GM21529 (cell line): Measurements from ENCODE around the gene TMUB2.
A peak's percentile ranks its signal among the peaks of the same experiment; 100 is the strongest.
"Not testable (repeated sequence)": the region's sequence is repeated elsewhere in the genome, so short reads cannot be mapped to it uniquely, and the experiment has no call there.

ENCODE experiments used
- ATAC-seq: cut with Tn5 transposase; IDR thresholded peaks from one replicate; pipeline ENCODE4 v1.9.1; 2021; ENCODE audit not compliant: unreplicated experiment

TMUB2 gene

GRCh38 chr17:44186307-44187130 is at the start of gene TMUB2:
TMUB2 (plus strand) TSS chr17:44186972; CDS start chr17:44187709, 737 bp downstream.
- peak; percentile 81 for ATAC-seq

GRCh38 chr17:44137891-44138709 is 48.7 kb upstream of the TMUB2 start:
- ATAC-seq, result no peak

DNA sequence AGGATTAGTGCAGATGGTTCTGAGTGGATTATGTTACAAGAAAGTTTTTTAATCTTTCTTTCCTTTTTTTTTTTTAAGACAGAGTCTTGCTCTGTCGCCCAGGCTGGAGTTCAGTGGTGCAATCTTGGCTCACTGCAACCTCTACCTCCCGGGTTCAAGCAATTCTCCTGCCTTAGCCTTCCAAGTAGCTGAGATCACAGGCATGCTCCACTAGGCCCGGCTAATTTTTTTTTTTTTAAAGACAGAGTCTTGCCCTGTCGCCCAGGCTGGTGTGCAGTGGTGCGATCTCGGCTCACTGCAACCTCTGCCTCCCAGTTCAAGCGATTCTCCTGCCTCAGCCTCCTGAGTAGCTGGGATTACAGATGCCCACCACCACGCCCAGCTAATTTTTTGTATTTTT is 42.9 kb upstream of the TMUB2 start:
- ATAC-seq, result not testable (repeated sequence)

DNA sequence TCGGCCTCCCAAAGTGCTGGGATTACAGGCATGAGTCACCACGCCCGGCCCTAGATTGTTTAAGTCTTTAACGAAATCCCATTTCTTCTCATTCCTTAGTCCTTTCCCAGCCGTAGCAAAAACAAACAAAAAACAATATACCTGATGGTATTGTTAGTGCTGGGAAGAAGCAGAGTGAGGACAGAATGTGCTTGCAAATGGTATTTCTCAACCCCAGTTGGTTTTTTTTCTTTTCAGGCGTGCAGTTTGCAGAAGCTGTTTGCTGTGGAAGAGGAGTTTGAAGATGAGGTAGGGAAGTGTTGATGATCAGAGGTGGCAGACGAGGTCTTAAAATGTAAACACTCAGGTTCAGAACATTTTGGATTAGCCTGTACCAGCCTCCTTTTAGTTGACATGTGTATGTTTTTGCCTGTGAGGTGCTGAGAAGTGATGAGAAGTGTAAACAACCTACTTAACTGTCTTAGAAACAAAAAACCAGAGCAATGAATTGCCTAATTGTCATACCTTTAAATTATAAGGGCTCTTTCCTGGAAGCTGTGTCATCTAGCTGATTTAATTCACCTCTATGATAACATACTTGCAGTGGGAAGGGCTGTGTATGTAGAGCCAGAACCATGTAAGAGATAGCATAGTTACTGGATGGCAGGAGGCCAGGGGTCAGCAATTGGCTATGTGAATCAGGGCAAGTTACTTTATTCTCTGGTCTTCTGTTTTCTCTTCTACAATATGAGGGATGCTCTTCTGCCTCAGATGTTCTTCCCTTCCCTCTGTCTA is 41.6 kb upstream of the TMUB2 start:
- no peak for ATAC-seq

DNA sequence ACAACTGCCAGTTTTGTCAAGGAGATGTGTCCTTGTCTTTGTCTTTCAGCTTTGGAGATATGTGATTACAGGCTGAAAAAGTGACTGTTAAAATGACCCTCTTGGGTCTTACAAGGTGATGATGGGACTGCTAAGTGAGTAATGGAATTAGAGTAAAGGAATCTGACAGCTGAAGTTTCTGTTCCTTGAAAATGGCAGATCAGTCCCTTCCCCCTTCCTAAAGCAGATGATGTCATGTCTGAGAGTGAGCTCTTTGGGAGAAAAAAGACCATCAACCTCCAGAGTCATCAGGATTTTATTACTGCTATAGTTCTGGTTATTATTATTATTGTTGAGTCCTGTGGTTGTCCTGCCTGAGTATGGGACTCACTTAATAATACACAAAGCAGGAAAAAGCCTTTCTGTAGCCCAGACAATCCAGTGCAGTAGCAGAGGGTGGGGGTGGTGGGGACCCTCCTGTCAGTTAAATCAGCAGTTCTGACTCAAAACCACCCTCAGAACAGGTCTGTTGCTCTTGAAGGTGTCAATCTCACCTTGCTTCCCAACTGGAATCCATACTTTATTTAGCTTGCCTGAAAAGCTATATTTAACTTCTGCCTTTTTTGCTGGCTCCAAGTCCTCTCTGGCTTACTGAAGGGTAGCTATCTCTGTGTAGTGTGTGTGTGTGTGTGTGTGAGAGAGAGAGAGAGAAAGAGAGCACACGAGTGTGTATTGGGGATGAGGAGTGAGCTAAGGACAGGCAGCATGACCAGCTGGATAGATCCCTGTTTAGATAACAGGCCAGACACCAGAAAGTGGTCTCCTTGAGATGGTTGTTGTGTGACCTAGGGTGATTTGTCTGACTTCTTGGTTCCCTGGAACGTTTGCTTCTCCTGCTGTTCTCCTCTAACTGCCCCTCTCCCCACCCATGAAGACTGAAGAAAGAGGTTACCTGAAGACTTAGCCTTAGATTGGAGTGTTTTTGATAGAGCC is 40.1 kb upstream of the TMUB2 start:
- no peak for ATAC-seq

- ATAC-seq, result no peak
These were observed 39.0 kb upstream of the TMUB2 start for GRCh38 chr17:44147812-44148211.

GRCh38 chr17:44149066-44149465 is 37.7 kb upstream of the TMUB2 start:
- ATAC-seq, result not testable (repeated sequence)

GRCh38 chr17:44149750-44150329 is 36.9 kb upstream of the TMUB2 start:
- ATAC-seq, result no peak

DNA sequence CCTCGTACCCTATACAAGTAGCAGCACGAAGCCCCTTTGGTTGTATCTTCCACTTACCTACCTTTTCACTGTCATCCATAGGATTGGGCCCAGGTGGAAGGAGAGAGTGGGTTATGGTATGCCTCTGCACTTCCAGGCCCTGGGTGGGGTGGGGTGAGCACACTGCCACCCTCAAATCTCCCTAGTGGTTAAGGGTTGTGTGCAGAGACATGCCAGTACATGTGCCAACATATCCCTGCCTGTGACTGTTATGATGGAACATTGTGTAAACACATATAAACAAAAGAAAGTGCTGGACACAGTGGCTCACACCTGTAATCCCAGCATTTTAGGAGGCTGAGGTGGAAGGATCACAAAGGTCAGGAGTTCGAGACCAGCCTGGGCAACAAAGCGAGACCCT is 33.9 kb upstream of the TMUB2 start:
- ATAC-seq, result no peak

- ATAC-seq, result no peak
These were observed 31.3 kb upstream of the TMUB2 start for GRCh38 chr17:44155488-44155887.

GRCh38 chr17:44159519-44160210 is 27.1 kb upstream of the TMUB2 start:
- no peak for ATAC-seq

DNA sequence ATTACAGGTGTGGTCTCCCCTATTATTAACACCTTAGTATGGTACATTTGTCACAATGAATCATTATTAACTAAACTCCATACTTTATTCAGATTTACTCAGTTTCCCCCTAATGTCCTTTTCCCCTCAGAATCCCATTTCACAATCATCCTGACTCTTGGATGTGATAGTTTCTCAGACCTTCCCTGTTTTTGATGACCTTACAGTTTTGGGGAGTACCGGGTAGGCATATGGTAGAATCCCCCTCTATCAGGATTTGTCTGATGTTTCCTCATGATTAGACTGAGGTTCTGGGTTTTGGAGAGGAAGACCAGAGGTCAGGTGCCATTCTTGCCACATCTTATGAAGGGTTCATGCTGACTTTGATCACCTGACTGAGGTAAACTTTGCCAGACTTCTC is 22.3 kb upstream of the TMUB2 start:
- ATAC-seq, result no peak

- no peak for ATAC-seq
These were observed 19.5 kb upstream of the TMUB2 start for GRCh38 chr17:44167181-44167861.

- no peak for ATAC-seq
These were observed 16.7 kb upstream of the TMUB2 start for GRCh38 chr17:44170135-44170498.

DNA sequence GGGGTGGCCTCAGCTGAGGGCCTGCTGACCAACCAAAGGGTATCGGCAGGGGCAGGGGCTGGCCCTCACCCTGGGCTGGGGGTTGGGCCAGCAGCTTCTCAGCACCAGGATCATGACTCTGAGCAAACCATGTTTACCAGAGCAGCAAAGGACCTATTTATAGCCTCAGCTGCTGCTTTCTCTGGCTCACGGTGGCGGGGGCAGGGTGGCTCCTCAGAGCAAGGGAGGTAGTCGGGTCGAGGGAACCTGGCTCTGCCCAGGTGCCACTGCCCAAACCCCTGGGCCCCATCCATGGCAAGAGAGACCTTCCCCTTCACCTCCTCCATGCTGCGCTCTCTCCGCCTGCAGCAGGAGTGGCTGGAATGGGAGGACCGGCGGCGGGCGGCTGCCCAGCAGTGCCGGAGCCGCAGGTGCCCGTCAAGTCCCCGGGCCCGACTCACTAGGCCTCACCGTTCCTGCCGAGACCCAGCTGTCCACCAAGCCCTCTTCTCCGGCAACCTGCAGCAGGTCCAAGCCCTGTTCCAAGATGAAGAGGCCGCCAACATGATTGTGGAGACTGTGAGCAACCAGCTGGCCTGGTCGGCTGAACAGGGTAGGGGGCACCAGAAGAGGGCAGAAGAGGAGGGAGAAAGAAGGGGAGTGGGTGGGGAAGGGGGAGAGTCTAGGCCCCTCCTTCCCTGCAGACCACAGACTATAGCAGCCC is 16.1 kb upstream of the TMUB2 start, which contains the start of gene ASB16:
ASB16 (plus strand) TSS at position 206 of the 703 bp plus-strand sequence; CDS start at position 292, 86 bp downstream.
- no peak for ATAC-seq

GRCh38 chr17:44171931-44172455 is 14.8 kb upstream of the TMUB2 start:
- ATAC-seq, result no peak

DNA sequence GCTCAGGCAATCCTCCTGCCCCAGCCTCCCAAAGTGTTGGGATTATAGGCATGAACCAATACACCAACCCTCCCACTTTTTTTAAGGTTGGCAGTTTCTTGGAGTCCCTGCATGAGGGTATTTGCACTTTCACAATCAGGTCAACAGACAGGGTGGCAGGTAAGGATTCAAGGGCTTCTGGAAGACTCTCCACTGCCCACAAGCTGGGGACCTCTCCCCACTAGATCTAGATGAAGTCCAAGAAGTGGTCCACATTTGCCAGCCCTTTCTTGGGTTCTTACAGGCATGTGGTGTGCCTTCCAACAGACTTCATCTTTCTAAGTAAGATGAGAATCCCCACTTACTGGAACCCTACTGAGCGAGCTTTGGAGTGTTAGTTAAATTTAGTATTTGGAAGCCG is 12.3 kb upstream of the TMUB2 start:
- no peak for ATAC-seq

DNA sequence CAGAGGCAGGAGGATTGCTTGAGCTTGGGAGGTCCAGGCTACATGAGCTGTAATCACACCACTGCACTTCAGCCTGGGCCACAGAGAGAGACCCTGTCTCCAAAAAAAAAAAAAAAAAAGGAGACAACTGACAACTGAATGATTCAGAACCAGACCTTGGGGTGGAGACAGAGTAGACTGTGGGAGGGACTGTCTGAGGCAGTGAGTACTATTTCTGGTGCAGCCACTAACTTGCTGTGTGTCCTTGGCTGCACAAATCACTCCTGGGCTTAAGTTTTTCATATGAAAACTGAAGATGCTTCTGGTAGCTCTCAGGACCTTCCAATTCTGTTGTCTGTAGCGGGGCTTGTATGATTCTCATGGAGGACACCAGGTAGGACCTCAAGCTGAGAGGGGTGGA is 10.5 kb upstream of the TMUB2 start:
- ATAC-seq, result no peak
